BE2C (cell line): ENCODE results near the gene FAM161A.
"Not testable (repeated sequence)": the region's sequence is repeated elsewhere in the genome, so short reads cannot be mapped to it uniquely, and the experiment has no call there.

Experiments used
- DNase-seq: peaks from one replicate; pipeline ENCODE4 v3.0.0-alpha.2; 2020
- H3K27me3 ChIP-seq: fragments of 250-450 bp; sonication (Bioruptor Pico); 2 replicates; pipeline ENCODE4 v1.5.1; 2020; ENCODE audit warnings: mild to moderate bottlenecking
- H3K36me3 ChIP-seq: fragments of 250-450 bp; sonication (Bioruptor Pico); 2 replicates; pipeline ENCODE4 v1.5.1; 2020; ENCODE audit warnings: mild to moderate bottlenecking
- H3K4me1 ChIP-seq: fragments of 250-450 bp; sonication (Bioruptor Pico); 2 replicates; pipeline ENCODE4 v1.5.1; 2020
- H3K4me3 ChIP-seq: 2 replicates; pipeline ENCODE4 v1.5.1; 2011; ENCODE audit warnings: low read depth, low read length
- H3K9me3 ChIP-seq: fragments of 250-450 bp; sonication (Bioruptor Pico); 2 replicates; pipeline ENCODE4 v1.5.1; 2020
- CTCF ChIP-seq: IDR thresholded peaks from 2 replicates; pipeline ENCODE4 v1.5.1; 2012; ENCODE audit warnings: mild to moderate bottlenecking, low read depth, low read length

The FAM161A gene

GRCh38 chr2:61885896-61886603 lies 32.2 kb upstream of the FAM161A start:
- Histone ChIP-seq H3K4me3 (peak overlapping the region; percentile 97), H3K27me3 (no peaks in the 10 kb centered on the region), H3K4me1 (no peaks in the 10 kb centered on the region), H3K36me3 (peaks cover 17% of the 10 kb centered on the region), H3K9me3 (no peaks in the 10 kb centered on the region)
- no peak for TF ChIP-seq CTCF
- DNase-seq: no peak

- no peak for TF ChIP-seq CTCF
- H3K9me3 ChIP-seq: no peaks in the 10 kb centered on the region
These were observed 29.0 kb upstream of the FAM161A start for GRCh38 chr2:61882850-61883249.

GRCh38 chr2:61879351-61879750 lies 25.5 kb upstream of the FAM161A start:
- H3K4me1 ChIP-seq, H3K9me3 ChIP-seq, H3K4me3 ChIP-seq, DNase-seq, H3K27me3 ChIP-seq: not testable (repeated sequence)
- H3K36me3 ChIP-seq: peaks cover 43% of the 10 kb centered on the region

More at GRCh38 chr2:61882850-61883249, 29.0 kb upstream of the FAM161A start:
- no peak for DNase-seq
- Histone ChIP-seq H3K36me3 (peaks cover 35% of the 10 kb centered on the region), H3K4me3 (no peak overlapping the region), H3K4me1 (no peaks in the 10 kb centered on the region), H3K27me3 (no peaks in the 10 kb centered on the region)

GRCh38 chr2:61878761-61879160 lies 24.9 kb upstream of the FAM161A start:
- H3K36me3 ChIP-seq: peaks cover 43% of the 10 kb centered on the region
- no peak for TF ChIP-seq CTCF
- DNase-seq: no peak

GRCh38 chr2:61877571-61878245 lies 23.8 kb upstream of the FAM161A start:
- no peaks in the 10 kb centered on the region for H3K27me3 ChIP-seq
- TF ChIP-seq CTCF: no peak
- no peak overlapping the region for H3K4me3 ChIP-seq
- no peaks in the 10 kb centered on the region for H3K9me3 ChIP-seq
- H3K36me3 ChIP-seq: peaks cover 44% of the 10 kb centered on the region
- no peak for DNase-seq
- no peaks in the 10 kb centered on the region for H3K4me1 ChIP-seq

More at GRCh38 chr2:61878761-61879160, 24.9 kb upstream of the FAM161A start:
- Histone ChIP-seq H3K9me3 (no peaks in the 10 kb centered on the region), H3K4me1 (no peaks in the 10 kb centered on the region), H3K4me3 (no peak overlapping the region), H3K27me3 (no peaks in the 10 kb centered on the region)

- Histone ChIP-seq H3K4me3 (no peak overlapping the region), H3K27me3 (no peaks in the 10 kb centered on the region), H3K9me3 (no peaks in the 10 kb centered on the region), H3K4me1 (no peaks in the 10 kb centered on the region), H3K36me3 (peaks cover 53% of the 10 kb centered on the region)
- no peak for DNase-seq
- TF ChIP-seq CTCF: no peak
These were observed 22.5 kb upstream of the FAM161A start for GRCh38 chr2:61876400-61876799.

- not testable (repeated sequence) for H3K4me3 ChIP-seq, DNase-seq, H3K27me3 ChIP-seq, H3K9me3 ChIP-seq, H3K4me1 ChIP-seq
- peaks cover 18% of the 10 kb centered on the region for H3K36me3 ChIP-seq
These were observed 12.7 kb upstream of the FAM161A start for GRCh38 chr2:61866482-61867089.
